SK-N-SH (cell line): ENCODE measurements around the gene PRDM15.

Experiments
- CHD2 ChIP-seq: fragments of 150-350 bp; IDR thresholded peaks from 2 replicates; pipeline ENCODE4 v1.6.1; 2018; ENCODE audit warnings: low read length; ENCODE audit not compliant: partially characterized antibody
- CTCF ChIP-seq: fragments of 200-600 bp; sonication (generic); IDR thresholded peaks from 2 replicates; pipeline ENCODE4 v1.6.1; 2017; ENCODE audit warnings: antibody characterized with exemption, mild to moderate bottlenecking, moderate library complexity
- EP300 ChIP-seq, 2 experiments: IDR thresholded peaks; 2 replicates each; pipeline versions ENCODE4 v1.4.0 to v1.6.1; 2012; ENCODE audit warnings: borderline replicate concordance in 1 of 2, low read depth in 1 of 2, low read length in 1 of 2
- IRF3 ChIP-seq: fragments of 150-350 bp; IDR thresholded peaks from 2 replicates; pipeline ENCODE4 v1.6.1; 2016; ENCODE audit warnings: mild to moderate bottlenecking, low read depth, low read length
- MAX ChIP-seq: IDR thresholded peaks from 2 replicates; pipeline ENCODE4 v1.4.0; 2012; ENCODE audit warnings: low read depth
- MEF2A ChIP-seq: IDR thresholded peaks from 2 replicates; pipeline ENCODE4 v1.4.0; 2012; ENCODE audit warnings: low read depth, borderline replicate concordance
- MXI1 ChIP-seq: IDR thresholded peaks from 2 replicates; pipeline ENCODE4 v1.6.1; 2012; ENCODE audit warnings: mild to moderate bottlenecking, low read depth, low read length, improper control_type of control experiment
- NRF1 ChIP-seq: IDR thresholded peaks from 2 replicates; pipeline ENCODE4 v1.6.1; 2012; ENCODE audit warnings: low read depth, mild to moderate bottlenecking, low read length
- PBX3 ChIP-seq: IDR thresholded peaks from 2 replicates; pipeline ENCODE4; 2012
- POLR2AphosphoS5 ChIP-seq: IDR thresholded peaks from 2 replicates; pipeline ENCODE4 v1.6.1; 2012; ENCODE audit warnings: low read depth, low read length
- RAD21 ChIP-seq: IDR thresholded peaks from 2 replicates; pipeline ENCODE4 v1.6.1; 2012; ENCODE audit warnings: mild to moderate bottlenecking, low read length
- TEAD4 ChIP-seq: IDR thresholded peaks from 2 replicates; pipeline ENCODE4 v1.4.0; 2012; ENCODE audit warnings: mild to moderate bottlenecking, borderline replicate concordance; ENCODE audit not compliant: insufficient read depth
- USF1 ChIP-seq: IDR thresholded peaks from 2 replicates; pipeline ENCODE4 v1.4.0; 2012; ENCODE audit warnings: low read depth, borderline replicate concordance
- YY1 ChIP-seq: IDR thresholded peaks from 2 replicates; pipeline ENCODE4 v1.4.0; 2012; ENCODE audit warnings: low read depth, mild to moderate bottlenecking

- TF ChIP-seq TEAD4 (no peak), CTCF (no peak), RAD21 (no peak), PBX3 (no peak), POLR2AphosphoS5 (no peak), MXI1 (no peak), IRF3 (no peak), EP300 (IDR thresholded peaks at IDR 0.05; ENCODE audit: borderline replicate concordance in 1 of 2, low read depth in 1 of 2, low read length in 1 of 2) (no peak), MEF2A (no peak), YY1 (no peak), CHD2 (no peak), USF1 (no peak), NRF1 (no peak), MAX (no peak)
These were observed 5.4 kb upstream of the PRDM15 start for GRCh38 chr21:41884501-41885030.
